Endothelial cell of umbilical vein (primary cell): ENCODE measurements around the gene SESN2. TPM values are rescaled to one million over a fixed set of nuclear protein-coding genes. Genes with fewer than 3 reads are reported as not detected.
A peak's percentile ranks its signal among the peaks of the same experiment; 100 is the strongest.

Experiments used
- BruUV-seq: library from RNA; stranded (reverse); fragments of 400-500 nt; replicated peaks from 2 replicates; lab custom pipeline; 2021; lab: Mats Ljungman, UMichigan
- CTCF ChIA-PET: fragments of 300-600, 350-600 bp; sonication (Branson Sonifier 250); formaldehyde crosslinking; loops from one replicate; lab custom pipeline; 2021; ENCODE audit warnings: antibody characterized with exemption, inconsistent platforms; lab: Charles Lee
- POLR2A ChIA-PET: fragments of 300-600, 350-600 bp; sonication (Branson Sonifier 250); formaldehyde crosslinking; loops from one replicate; lab custom pipeline; 2021; ENCODE audit warnings: antibody characterized with exemption, inconsistent platforms; lab: Charles Lee
- DNase-seq: peaks from one replicate; pipeline ENCODE4 v3.0.0-alpha.2; 2011; ENCODE audit warnings: low read depth, low spot score
- FAIRE-seq: peaks from 2 replicates; lab custom pipeline; 2011; peaks lifted over from hg19 to GRCh38; lab: Jason Lieb, UNC
- H2AFZ ChIP-seq: 2 replicates; pipeline ENCODE4 v1.6.0; 2012; ENCODE audit warnings: low read depth, low read length, control low read depth, inconsistent platforms
- H3K27ac ChIP-seq: 2 replicates; pipeline ENCODE4 v1.5.1; 2011; ENCODE audit warnings: low read depth, mild to moderate bottlenecking, control low read depth, low read length, moderate library complexity; ENCODE audit not compliant: insufficient read depth
- H3K27me3 ChIP-seq, 2 experiments: 2 replicates each; pipeline versions ENCODE4 v1.6.0 to v1.6.1; 2011; ENCODE audit warnings: low read length in 2 of 2, mixed read lengths in 1 of 2; ENCODE audit not compliant: control insufficient read depth in 2 of 2, insufficient read depth in 2 of 2
- H3K36me3 ChIP-seq, 2 experiments: 2 replicates in 1 of 2; 3 replicates in 1 of 2; pipeline ENCODE4 v1.5.1; 2011; ENCODE audit warnings: low read length in 2 of 2, mild to moderate bottlenecking in 1 of 2, moderate library complexity in 1 of 2; ENCODE audit not compliant: control insufficient read depth in 2 of 2, insufficient read depth in 2 of 2; ENCODE audit errors: extremely low read depth in 1 of 2
- H3K4me1 ChIP-seq: 3 replicates; pipeline ENCODE4 v1.5.1; 2011; ENCODE audit warnings: mild to moderate bottlenecking, low read length; ENCODE audit not compliant: control insufficient read depth, insufficient read depth; ENCODE audit errors: extremely low read depth
- H3K4me2 ChIP-seq: 2 replicates; pipeline ENCODE4 v1.6.1; 2011; ENCODE audit warnings: low read length, control low read depth, mixed read lengths; ENCODE audit not compliant: insufficient read depth
- H3K4me3 ChIP-seq, 3 experiments: fragments of 200-600 bp in 1 of 3; sonication (generic), shearing (Covaris generic) in 1 of 3; replicated peaks in 1 of 3; 2 replicates each; pipeline ENCODE4 v1.5.1; 2011 to 2016; ENCODE audit warnings: control low read depth in 3 of 3, low read length in 3 of 3, mild to moderate bottlenecking in 2 of 3, inconsistent platforms in 1 of 3, low read depth in 1 of 3, moderate library complexity in 1 of 3; ENCODE audit not compliant: insufficient read depth in 1 of 3
- H3K79me2 ChIP-seq: 2 replicates; pipeline ENCODE4 v1.6.0; 2012; ENCODE audit warnings: low read length, inconsistent platforms; ENCODE audit not compliant: control insufficient read depth, insufficient read depth
- H3K9ac ChIP-seq: replicated peaks from 2 replicates; pipeline ENCODE3; 2011; ENCODE audit warnings: low read length, control low read depth; ENCODE audit not compliant: insufficient read depth; ENCODE audit errors: extremely low read depth
- H3K9me1 ChIP-seq: replicated peaks from 3 replicates; pipeline ENCODE4 v1.6.0; 2011; ENCODE audit warnings: mild to moderate bottlenecking, low read length; ENCODE audit not compliant: control insufficient read depth, insufficient read depth; ENCODE audit errors: extremely low read depth
- H3K9me3 ChIP-seq: replicated peaks from 2 replicates; pipeline ENCODE4 v1.5.1; 2012; ENCODE audit warnings: low read length, inconsistent platforms; ENCODE audit not compliant: control insufficient read depth, insufficient read depth
- H4K20me1 ChIP-seq: replicated peaks from 2 replicates; pipeline ENCODE3; 2011; ENCODE audit warnings: mild to moderate bottlenecking, low read length; ENCODE audit not compliant: control insufficient read depth, insufficient read depth; ENCODE audit errors: extremely low read depth
- CTCF ChIP-seq, 2 donors: IDR thresholded peaks; 1 replicate in 1 of 2; 2 replicates in 1 of 2; pipeline ENCODE4 v1.5.1; 2011; ENCODE audit warnings: low read length in 2 of 2, mild to moderate bottlenecking in 2 of 2, moderate library complexity in 2 of 2, control low read depth in 1 of 2, inconsistent platforms in 1 of 2, low read depth in 1 of 2; ENCODE audit not compliant: insufficient read depth in 1 of 2; ENCODE audit errors: extremely low read depth in 1 of 2
- EZH2 ChIP-seq: IDR thresholded peaks from 2 replicates; pipeline ENCODE4 v1.6.1; 2012; ENCODE audit warnings: borderline replicate concordance, low read depth, mild to moderate bottlenecking, moderate library complexity, low read length, inconsistent platforms; ENCODE audit not compliant: severe bottlenecking
- FOS ChIP-seq: IDR thresholded peaks from 2 replicates; pipeline ENCODE4 v1.6.1; 2011; ENCODE audit warnings: mild to moderate bottlenecking, low read length, moderate library complexity, borderline replicate concordance; ENCODE audit not compliant: insufficient read depth
- GATA2 ChIP-seq: IDR thresholded peaks from 2 replicates; pipeline ENCODE4 v1.7.0; 2011; ENCODE audit warnings: low read depth, mild to moderate bottlenecking, moderate library complexity, mixed read lengths, low read length; ENCODE audit not compliant: insufficient read length, insufficient read depth
- JUN ChIP-seq: IDR thresholded peaks from 2 replicates; pipeline ENCODE4 v1.6.1; 2011; ENCODE audit warnings: borderline replicate concordance, low read depth; ENCODE audit not compliant: insufficient read length, insufficient read depth
- MAX ChIP-seq: IDR thresholded peaks from 2 replicates; pipeline ENCODE4 v1.6.1; 2011; ENCODE audit not compliant: insufficient read depth, insufficient read length
- MYC ChIP-seq: IDR thresholded peaks from one replicate; pipeline ENCODE4 v1.6.1; 2011; ENCODE audit warnings: mild to moderate bottlenecking, low read depth, low read length
- POLR2A ChIP-seq: IDR thresholded peaks from 2 replicates; pipeline ENCODE4 v1.6.1; 2012; ENCODE audit warnings: low read depth, mild to moderate bottlenecking, control low read depth, low read length
- POLR2AphosphoS5 ChIP-seq: IDR thresholded peaks from 2 replicates; pipeline ENCODE4 v1.6.1; 2012; ENCODE audit warnings: low read depth, mild to moderate bottlenecking, control low read depth, low read length, moderate library complexity; ENCODE audit not compliant: insufficient read depth
- dilution Hi-C: fragments of 300-500 bp; cut with MboI; formaldehyde crosslinking; loops from one replicate; pipeline ENCODE4 v1.15.0; 2019; ENCODE audit warnings: low sequenced_read_pairs; ENCODE audit not compliant: extremely low pct_ligation_motif_present
- intact Hi-C: fragments of 100-400 bp; cut with micrococcal nuclease; formaldehyde crosslinking; loops from one replicate; pipeline ENCODE4 v1.10.0; 2022
- polyA plus RNA-seq, 4 experiments: library from polyadenylated mRNA; depleted of rRNA in 3 of 4; stranded (reverse) in 3 of 4; unstranded in 1 of 4; fragments of >200 nt; gene quantifications; 2 replicates each; pipeline versions ENCODE4 v1.2.1 to v1.2.3, GENCODE V29; 2011 to 2012; ENCODE audit warnings: missing spikeins in 1 of 4
- total RNA-seq: library from RNA; stranded (reverse); gene quantifications from 2 replicates; pipeline ENCODE4 v1.2.3, GENCODE V29; 2021

SESN2 gene
- total and polyA plus RNA-seq, 2 donors (not counting 3 experiments of a cell fraction or from before 2014, with no cell fraction given) = 11.6 to 13.2 TPM

DNA sequence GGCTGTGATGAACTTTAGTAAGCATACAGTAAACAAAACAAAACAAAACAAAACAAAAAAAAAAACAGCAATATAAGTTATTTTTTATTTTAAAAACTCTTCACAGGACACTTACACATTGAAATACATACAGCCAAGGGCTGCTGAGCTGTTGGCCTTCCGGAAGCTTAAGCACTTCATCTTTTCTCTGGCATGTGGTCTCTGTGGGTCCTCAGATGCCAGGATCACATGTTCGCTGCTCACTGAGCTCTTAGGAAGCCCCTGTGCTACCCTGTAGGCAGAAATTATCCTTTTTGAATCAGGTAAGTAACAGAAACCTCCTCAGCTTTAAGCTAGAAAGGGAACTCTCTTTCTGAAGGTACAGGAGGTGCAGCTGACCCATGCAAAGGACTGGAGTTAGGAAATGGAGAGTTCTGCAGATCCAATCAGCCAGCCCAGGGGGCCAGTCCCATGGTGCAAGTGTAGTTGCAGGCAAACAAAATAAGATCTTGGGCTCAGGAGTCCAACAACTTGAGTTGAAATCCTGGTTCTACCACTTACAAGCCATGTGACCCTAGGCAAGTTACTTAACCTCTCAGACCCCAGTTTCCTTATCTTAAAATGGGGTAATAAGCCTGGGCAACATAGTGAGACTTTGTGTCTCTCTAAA is 47.1 kb downstream of the SESN2 start:
- H3K9me3 ChIP-seq = no peaks in the 10 kb centered on the region
- ChIA-PET CTCF (interaction anchor here (1.0 to 1.4 kb wide), 3 partner anchors 9 to 58 kb away, joined by 3 to 4 read pairs (median 3); no protein-coding TSS in a partner anchor), POLR2A (no interaction called here)
- no peak overlapping the region for H3K4me2 ChIP-seq
- DNase-seq (no peak), FAIRE-seq (no peak)
- H3K79me2 ChIP-seq = no peaks in the 10 kb centered on the region
- no peaks in the 10 kb centered on the region for H3K9me1 ChIP-seq
- no peaks in the 10 kb centered on the region for H4K20me1 ChIP-seq
- BruUV-seq = no TSS peak
- no peak overlapping the region for H3K9ac ChIP-seq
- no peak for TF ChIP-seq MAX
- TF ChIP-seq FOS = no peak
- no peak for TF ChIP-seq MYC
- no peak for TF ChIP-seq POLR2AphosphoS5
- no peak for TF ChIP-seq GATA2
- TF ChIP-seq EZH2 = no peak
- no peak for TF ChIP-seq JUN
- TF ChIP-seq POLR2A = no peak
- no peak for TF ChIP-seq CTCF (IDR thresholded peaks at IDR 0.05; ENCODE audit: extremely low read depth in 1 of 2, insufficient read depth in 1 of 2, low read depth in 1 of 2, low read length in 2 of 2)
- no peaks in the 10 kb centered on the region for H3K27me3 ChIP-seq
- dilution Hi-C loops (no loop called here), intact Hi-C loops (no loop called here)
- H3K27ac ChIP-seq = no peak overlapping the region
- no peak overlapping the region for H3K4me3 ChIP-seq
- H3K4me1 ChIP-seq = no peaks in the 10 kb centered on the region
- no peaks in the 10 kb centered on the region for H3K36me3 ChIP-seq
- H2AFZ ChIP-seq = peak overlapping the region; percentile 4
